Panc1 (cell line): Measurements from ENCODE around the gene TTC34.

Experiments used
- POLR2AphosphoS5 ChIP-seq: IDR thresholded peaks from 2 replicates; pipeline ENCODE4 v1.6.1; 2012; ENCODE audit warnings: mild to moderate bottlenecking, low read depth, low read length, moderate library complexity
- TF ChIP-seq, protein P1 (sequence below): fragments of 450-650 bp; IDR thresholded peaks from 2 replicates; pipeline ENCODE4 v1.5.1; 2017; ENCODE audit warnings: mild to moderate bottlenecking

DNA sequence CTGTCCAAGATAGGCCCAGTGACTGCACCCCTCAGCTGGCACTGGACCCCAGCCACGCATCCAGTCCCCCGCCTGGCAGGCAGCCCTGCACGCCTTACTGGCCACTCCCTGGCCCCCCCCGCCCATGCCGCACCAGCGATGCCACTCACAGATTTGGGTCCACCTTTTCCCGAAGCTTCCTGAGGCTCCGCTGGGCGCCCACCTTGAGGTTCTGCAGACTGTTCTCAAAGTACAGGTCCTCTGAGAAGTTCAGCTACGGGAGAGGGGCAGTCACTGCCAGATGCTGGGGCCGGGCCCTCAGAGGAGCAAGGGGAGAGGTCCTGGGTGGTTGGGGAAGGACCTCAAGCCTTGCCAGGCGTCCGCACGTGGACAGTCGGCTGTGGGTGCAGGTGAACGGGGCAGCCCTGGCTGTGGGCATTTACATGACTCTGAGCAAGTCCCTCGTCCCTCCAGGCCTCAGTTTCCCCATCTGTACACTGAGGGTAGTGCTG, 206.8 kb downstream of the TTC34 start:
- TF ChIP-seq, protein P1, sequence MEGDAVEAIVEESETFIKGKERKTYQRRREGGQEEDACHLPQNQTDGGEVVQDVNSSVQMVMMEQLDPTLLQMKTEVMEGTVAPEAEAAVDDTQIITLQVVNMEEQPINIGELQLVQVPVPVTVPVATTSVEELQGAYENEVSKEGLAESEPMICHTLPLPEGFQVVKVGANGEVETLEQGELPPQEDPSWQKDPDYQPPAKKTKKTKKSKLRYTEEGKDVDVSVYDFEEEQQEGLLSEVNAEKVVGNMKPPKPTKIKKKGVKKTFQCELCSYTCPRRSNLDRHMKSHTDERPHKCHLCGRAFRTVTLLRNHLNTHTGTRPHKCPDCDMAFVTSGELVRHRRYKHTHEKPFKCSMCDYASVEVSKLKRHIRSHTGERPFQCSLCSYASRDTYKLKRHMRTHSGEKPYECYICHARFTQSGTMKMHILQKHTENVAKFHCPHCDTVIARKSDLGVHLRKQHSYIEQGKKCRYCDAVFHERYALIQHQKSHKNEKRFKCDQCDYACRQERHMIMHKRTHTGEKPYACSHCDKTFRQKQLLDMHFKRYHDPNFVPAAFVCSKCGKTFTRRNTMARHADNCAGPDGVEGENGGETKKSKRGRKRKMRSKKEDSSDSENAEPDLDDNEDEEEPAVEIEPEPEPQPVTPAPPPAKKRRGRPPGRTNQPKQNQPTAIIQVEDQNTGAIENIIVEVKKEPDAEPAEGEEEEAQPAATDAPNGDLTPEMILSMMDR, result no peak
- TF ChIP-seq POLR2AphosphoS5, result no peak
